K562 (cell line): ENCODE data around the gene ZBTB39. TPM values are rescaled to one million over a fixed set of nuclear protein-coding genes. Genes with fewer than 3 reads are reported as not detected.
A peak's percentile ranks its signal among the peaks of the same experiment; 100 is the strongest.

Source experiments
- C11orf30 ChIP-seq: fragments of 450-650 bp; IDR thresholded peaks from 2 replicates; pipeline ENCODE4 v1.6.1; 2016; ENCODE audit warnings: low read depth, mild to moderate bottlenecking
- CBFA2T3 ChIP-seq: fragments of 450-650 bp; IDR thresholded peaks from 2 replicates; pipeline ENCODE4 v1.6.1; 2017
- DDX20 ChIP-seq: fragments of 450-650 bp; IDR thresholded peaks from 2 replicates; pipeline ENCODE4 v1.6.1; 2016; ENCODE audit warnings: missing genetic modification characterization, low read depth, mild to moderate bottlenecking, missing compliant biosample characterization, moderate library complexity
- FOXK2 ChIP-seq, 2 experiments: fragments of 450-650 bp; IDR thresholded peaks in 1 of 2; conservative IDR thresholded peaks in 1 of 2; 2 replicates each; pipeline ENCODE4 v1.6.1; 2016; ENCODE audit warnings: low read depth in 2 of 2, mild to moderate bottlenecking in 1 of 2
- GATA2 ChIP-seq: sonication (generic); formaldehyde crosslinking; IDR thresholded peaks from 2 replicates; pipeline ENCODE4 v1.4.0; 2020; ENCODE audit warnings: mild to moderate bottlenecking, missing genetic modification reagents
- HNRNPK ChIP-seq: fragments of 200-400 bp; formaldehyde crosslinking; IDR thresholded peaks from one replicate; pipeline ENCODE4 v1.6.1; 2018; ENCODE audit warnings: mild to moderate bottlenecking, low read depth, low read length; ENCODE audit not compliant: poor library complexity, severe bottlenecking
- IFI16 ChIP-seq: fragments of 250-450 bp; sonication (Bioruptor Pico); IDR thresholded peaks from 2 replicates; pipeline ENCODE4 v2.1.2; 2022; ENCODE audit warnings: mild to moderate bottlenecking, inconsistent platforms
- L3MBTL2 ChIP-seq: fragments of 450-650 bp; IDR thresholded peaks from 2 replicates; pipeline ENCODE4 v1.6.1; 2016; ENCODE audit warnings: mild to moderate bottlenecking, moderate library complexity
- MAFG ChIP-seq: fragments of 450-650 bp; conservative IDR thresholded peaks from 2 replicates; pipeline ENCODE4 v1.6.1; 2016; ENCODE audit warnings: missing genetic modification characterization, missing compliant biosample characterization
- NBN ChIP-seq: fragments of 450-650 bp; IDR thresholded peaks from 2 replicates; pipeline ENCODE4 v1.6.1; 2016; ENCODE audit warnings: low read depth, mild to moderate bottlenecking
- NCOR1 ChIP-seq: fragments of 450-650 bp; IDR thresholded peaks from 2 replicates; pipeline ENCODE4 v1.6.1; 2016; ENCODE audit warnings: mild to moderate bottlenecking, moderate library complexity
- PHF8 ChIP-seq: fragments of 200-600 bp; sonication (generic); IDR thresholded peaks from 2 replicates; pipeline ENCODE4 v1.6.1; 2012; ENCODE audit warnings: mixed run types, mild to moderate bottlenecking, inconsistent platforms, low read length, moderate library complexity, borderline replicate concordance
- SIRT6 ChIP-seq: IDR thresholded peaks from one replicate; pipeline ENCODE4 v1.6.1; 2012; ENCODE audit warnings: low read depth, mild to moderate bottlenecking, control low read depth, inconsistent platforms, low read length, moderate library complexity
- SMARCA4 ChIP-seq: fragments of 450-650 bp; IDR thresholded peaks from 2 replicates; pipeline ENCODE4 v1.6.1; 2016
- SMARCA5 ChIP-seq: fragments of 450-650 bp; IDR thresholded peaks from 2 replicates; pipeline ENCODE4 v1.6.1; 2016
- ZNF133 ChIP-seq: fragments of 250-450 bp; sonication (Bioruptor Pico); IDR thresholded peaks from 2 replicates; pipeline ENCODE4 v1.4.0; 2020; ENCODE audit warnings: mild to moderate bottlenecking
- ZNF436 ChIP-seq: fragments of 250-450, 450-650 bp; sonication (Bioruptor Pico); formaldehyde crosslinking; IDR thresholded peaks from 2 replicates; pipeline ENCODE4 v1.7.0; 2020; ENCODE audit warnings: mild to moderate bottlenecking
- polyA plus RNA-seq, 8 experiments: library from polyadenylated mRNA; depleted of rRNA in 4 of 8; stranded (reverse) in 5 of 8; unstranded in 3 of 8; fragments of >200 nt; fragmentation: Nextera tagmentation in 2 of 8; fragmentation: Illumina TruSeq in 1 of 8; extraction: Ambion mirVana in 2 of 8; extraction: Trizol in 1 of 8; gene quantifications; 2 replicates each; pipeline versions ENCODE4 v1.2.1 to v1.2.3, GENCODE V29; 2011 to 2014; ENCODE audit warnings: inconsistent platforms in 1 of 8, missing spikeins in 1 of 8
- total RNA-seq, 7 experiments: library from RNA; depleted of rRNA in 6 of 7; stranded (reverse); fragments of >200 nt in 6 of 7; fragmentation: Illumina TruSeq in 2 of 7; extraction: Trizol in 2 of 7; gene quantifications; 2 replicates each; pipeline versions ENCODE4 v1.2.1 to v1.2.3, GENCODE V29; 2011 to 2021; ENCODE audit warnings: low replicate concordance in 1 of 7
- TF ChIP-seq, protein P1 (sequence below), 2 experiments: IDR thresholded peaks in 1 of 2; conservative IDR thresholded peaks in 1 of 2; 2 replicates each; pipeline ENCODE4 v1.6.1; 2016; ENCODE audit warnings: low read depth in 2 of 2, mild to moderate bottlenecking in 1 of 2, missing compliant biosample characterization in 1 of 2, missing genetic modification characterization in 1 of 2, moderate library complexity in 1 of 2
- TF ChIP-seq, protein P2 (sequence below): fragments of 250-450 bp; sonication (Bioruptor Pico); IDR thresholded peaks from 2 replicates; pipeline ENCODE4 v1.8.0; 2022; ENCODE audit warnings: moderate library complexity, mild to moderate bottlenecking, inconsistent platforms
- TF ChIP-seq, protein P3 (sequence below): fragments of 450-650 bp; formaldehyde crosslinking; conservative IDR thresholded peaks from 2 replicates; pipeline ENCODE4 v1.4.0; 2022; ENCODE audit warnings: mild to moderate bottlenecking, missing genetic modification characterization
- TF ChIP-seq, protein P4 (sequence below): fragments of 450-650 bp; IDR thresholded peaks from 2 replicates; pipeline ENCODE4 v1.6.1; 2016

ZBTB39 gene
- total and polyA plus RNA-seq, 9 of the 15 experiments (the other 6 are each of a cell fraction or from before 2014, with no cell fraction given) = 3.3 to 13.3 (median 8.6) TPM

DNA sequence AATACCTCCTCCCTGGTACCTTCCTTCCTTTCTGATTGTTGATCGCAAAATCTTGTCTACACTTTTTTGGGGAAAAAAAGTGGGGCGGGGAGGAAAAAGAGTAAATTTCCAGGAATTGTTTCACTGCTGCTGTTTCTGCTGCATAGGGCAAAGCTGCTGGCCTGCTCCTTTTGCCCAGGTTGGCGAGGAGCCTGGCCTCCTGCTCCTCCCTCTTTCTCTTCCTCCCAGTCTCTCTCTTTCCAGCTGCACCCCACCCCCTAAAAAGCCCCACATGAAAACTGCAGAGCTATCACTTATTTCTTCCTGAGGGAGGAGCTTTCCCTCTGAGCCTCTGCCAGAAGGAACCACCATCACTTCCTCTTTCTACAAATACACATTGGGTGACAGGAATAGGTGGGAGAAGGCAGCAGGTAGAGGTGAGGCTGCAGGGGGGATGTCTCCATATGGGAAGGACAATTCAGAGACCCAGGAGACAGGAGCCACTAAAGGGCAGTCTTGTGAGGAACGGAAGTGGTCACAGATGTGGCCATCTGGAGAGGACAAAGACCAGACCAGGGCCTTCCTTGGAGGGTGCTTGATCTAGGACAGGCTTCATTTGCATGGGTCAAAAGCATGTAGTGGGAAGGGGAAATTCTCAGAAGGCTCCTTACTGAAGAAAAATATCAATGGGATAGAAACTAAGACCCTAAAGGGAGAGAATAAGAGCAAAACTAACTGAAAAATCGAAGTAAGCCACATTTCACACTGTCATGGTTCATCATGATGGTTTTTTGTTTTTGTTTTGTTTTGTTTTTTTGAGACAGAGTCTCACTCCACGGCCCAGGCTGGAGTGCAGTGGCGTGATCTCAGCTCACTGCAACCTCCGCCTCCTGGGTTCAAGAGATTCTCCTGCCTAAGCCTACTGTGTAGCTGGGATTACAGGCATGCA, 14.8 kb downstream of the ZBTB39 start (continued):
- TF ChIP-seq, protein P1, sequence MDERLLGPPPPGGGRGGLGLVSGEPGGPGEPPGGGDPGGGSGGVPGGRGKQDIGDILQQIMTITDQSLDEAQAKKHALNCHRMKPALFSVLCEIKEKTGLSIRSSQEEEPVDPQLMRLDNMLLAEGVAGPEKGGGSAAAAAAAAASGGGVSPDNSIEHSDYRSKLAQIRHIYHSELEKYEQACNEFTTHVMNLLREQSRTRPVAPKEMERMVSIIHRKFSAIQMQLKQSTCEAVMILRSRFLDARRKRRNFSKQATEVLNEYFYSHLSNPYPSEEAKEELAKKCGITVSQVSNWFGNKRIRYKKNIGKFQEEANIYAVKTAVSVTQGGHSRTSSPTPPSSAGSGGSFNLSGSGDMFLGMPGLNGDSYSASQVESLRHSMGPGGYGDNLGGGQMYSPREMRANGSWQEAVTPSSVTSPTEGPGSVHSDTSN (CRISPR knock-in tag; IDR thresholded peaks at IDR 0.05; ENCODE audit: low read depth) = no peak
- TF ChIP-seq, protein P1 (tag; conservative IDR thresholded peaks at IDR 0.05; ENCODE audit: low read depth) = 0 out of 2 replicates have a peak, but pooled peaks have one; percentile 10
- TF ChIP-seq SMARCA4 (peak; percentile 60), MAFG (tag) (peak; percentile 65), L3MBTL2 (0 out of 2 replicates have a peak, but pooled peaks have one; percentile 7), GATA2 (CRISPR knock-in tag) (0 out of 2 replicates have a peak, but pooled peaks have one; percentile 26), SMARCA5 (no peak), ZNF436 (CRISPR knock-in tag) (no peak), PHF8 (peak; percentile 25; the same call in 1 of the 2 replicates), HNRNPK (no peak), C11orf30 (peak; percentile 88), SIRT6 (no peak), NBN (peak; percentile 58; the same call in 1 of the 2 replicates), CBFA2T3 (peak; percentile 50), ZNF133 (no peak), NCOR1 (no peak; the same call in none of the 2 replicates), DDX20 (tag) (no peak), FOXK2 (conservative IDR thresholded peaks at IDR 0.05 in 1 of 2, IDR thresholded peaks at IDR 0.05 in 1 of 2; ENCODE audit: low read depth in 2 of 2) (peak in 1 of 2 experiments; percentile 27; a peak in 1 of 4 replicates), IFI16 (CRISPR knock-in tag) (no peak)
- TF ChIP-seq, protein P2, sequence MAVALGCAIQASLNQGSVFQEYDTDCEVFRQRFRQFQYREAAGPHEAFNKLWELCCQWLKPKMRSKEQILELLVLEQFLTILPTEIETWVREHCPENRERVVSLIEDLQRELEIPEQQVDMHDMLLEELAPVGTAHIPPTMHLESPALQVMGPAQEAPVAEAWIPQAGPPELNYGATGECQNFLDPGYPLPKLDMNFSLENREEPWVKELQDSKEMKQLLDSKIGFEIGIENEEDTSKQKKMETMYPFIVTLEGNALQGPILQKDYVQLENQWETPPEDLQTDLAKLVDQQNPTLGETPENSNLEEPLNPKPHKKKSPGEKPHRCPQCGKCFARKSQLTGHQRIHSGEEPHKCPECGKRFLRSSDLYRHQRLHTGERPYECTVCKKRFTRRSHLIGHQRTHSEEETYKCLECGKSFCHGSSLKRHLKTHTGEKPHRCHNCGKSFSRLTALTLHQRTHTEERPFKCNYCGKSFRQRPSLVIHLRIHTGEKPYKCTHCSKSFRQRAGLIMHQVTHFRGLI (CRISPR knock-in tag) = 0 out of 2 replicates have a peak, but pooled peaks have one; percentile 22
- TF ChIP-seq, protein P3, sequence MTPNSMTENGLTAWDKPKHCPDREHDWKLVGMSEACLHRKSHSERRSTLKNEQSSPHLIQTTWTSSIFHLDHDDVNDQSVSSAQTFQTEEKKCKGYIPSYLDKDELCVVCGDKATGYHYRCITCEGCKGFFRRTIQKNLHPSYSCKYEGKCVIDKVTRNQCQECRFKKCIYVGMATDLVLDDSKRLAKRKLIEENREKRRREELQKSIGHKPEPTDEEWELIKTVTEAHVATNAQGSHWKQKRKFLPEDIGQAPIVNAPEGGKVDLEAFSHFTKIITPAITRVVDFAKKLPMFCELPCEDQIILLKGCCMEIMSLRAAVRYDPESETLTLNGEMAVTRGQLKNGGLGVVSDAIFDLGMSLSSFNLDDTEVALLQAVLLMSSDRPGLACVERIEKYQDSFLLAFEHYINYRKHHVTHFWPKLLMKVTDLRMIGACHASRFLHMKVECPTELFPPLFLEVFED = no peak
- TF ChIP-seq, protein P4, sequence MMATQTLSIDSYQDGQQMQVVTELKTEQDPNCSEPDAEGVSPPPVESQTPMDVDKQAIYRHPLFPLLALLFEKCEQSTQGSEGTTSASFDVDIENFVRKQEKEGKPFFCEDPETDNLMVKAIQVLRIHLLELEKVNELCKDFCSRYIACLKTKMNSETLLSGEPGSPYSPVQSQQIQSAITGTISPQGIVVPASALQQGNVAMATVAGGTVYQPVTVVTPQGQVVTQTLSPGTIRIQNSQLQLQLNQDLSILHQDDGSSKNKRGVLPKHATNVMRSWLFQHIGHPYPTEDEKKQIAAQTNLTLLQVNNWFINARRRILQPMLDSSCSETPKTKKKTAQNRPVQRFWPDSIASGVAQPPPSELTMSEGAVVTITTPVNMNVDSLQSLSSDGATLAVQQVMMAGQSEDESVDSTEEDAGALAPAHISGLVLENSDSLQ = peak; percentile 35; the same call in 1 of the 2 replicates
